ENCODE data around the gene EHMT1.

EHMT1 gene

DNA sequence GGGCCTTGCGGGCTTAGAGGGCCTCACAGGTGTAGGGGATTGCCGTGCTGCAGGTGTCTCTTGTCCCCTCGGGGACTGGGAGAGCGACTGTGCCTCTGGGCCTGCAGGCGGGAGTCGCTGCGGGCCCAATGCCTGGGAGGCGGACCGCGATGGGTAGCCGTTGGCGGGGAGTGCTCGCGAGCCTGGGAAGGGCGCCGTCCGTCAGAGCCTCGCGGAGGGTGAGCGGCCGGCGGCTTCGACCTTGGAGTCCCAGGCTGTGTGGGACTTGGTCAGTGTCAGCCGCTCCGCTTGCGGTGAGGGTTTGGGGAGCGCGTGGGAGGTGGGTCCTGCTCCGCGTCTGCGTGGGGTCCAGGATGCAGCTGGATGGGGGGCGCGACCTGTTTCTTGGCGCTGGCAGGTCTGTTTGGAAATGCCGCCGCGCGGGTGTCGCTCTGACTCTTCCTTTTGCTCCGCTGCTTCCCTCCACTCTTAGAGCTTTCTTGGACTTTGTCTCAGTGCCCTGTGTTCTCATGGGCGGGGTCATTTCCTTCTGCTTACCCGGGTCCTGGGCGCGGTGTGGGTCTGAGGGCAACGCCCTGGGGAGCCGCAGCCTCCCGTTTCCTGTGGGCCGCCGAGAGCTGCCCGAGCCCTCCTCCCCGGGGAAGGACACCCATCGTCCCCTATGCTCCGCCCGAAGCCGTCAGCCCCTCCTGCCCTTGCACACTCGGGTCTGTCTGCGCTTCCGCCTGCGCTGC is 169.9 kb downstream of the EHMT1 start:
- Histone ChIP-seq H3K9me2 (replicated peaks; ENCODE audit: insufficient read depth, low read length) (no peaks in the 10 kb centered on the region), H3K4me2 (ENCODE audit: low read depth, low read length, poor library complexity, severe bottlenecking) (no peak overlapping the region), H3K4me3 (ENCODE audit: insufficient read depth, low read length, poor library complexity, severe bottlenecking) (no peak overlapping the region), H3K27me3 (ENCODE audit: low read length) (no peaks in the 10 kb centered on the region), H4K20me1 (ENCODE audit: low read depth, low read length) (no peaks in the 10 kb centered on the region), H2AFZ (ENCODE audit: low read depth, low read length, severe bottlenecking) (no peak overlapping the region), H3K36me3 (ENCODE audit: low read length) (peaks cover 22% of the 10 kb centered on the region; the same call in 1 of the 2 replicates), H3K27ac (ENCODE audit: low read depth, low read length) (no peak overlapping the region), H3F3A (ENCODE audit: insufficient read depth) (no peaks in the 10 kb centered on the region), H3K9me3 (ENCODE audit: insufficient read depth, low read length) (no peaks in the 10 kb centered on the region), H3K9ac (ENCODE audit: low read length) (no peak overlapping the region), H3K79me2 (ENCODE audit: insufficient read depth, low read length) (no peaks in the 10 kb centered on the region)
- no peak for TF ChIP-seq EZH2phosphoT487 (conservative IDR thresholded peaks at IDR 0.05; ENCODE audit: low read length)
- TF ChIP-seq, protein P1, sequence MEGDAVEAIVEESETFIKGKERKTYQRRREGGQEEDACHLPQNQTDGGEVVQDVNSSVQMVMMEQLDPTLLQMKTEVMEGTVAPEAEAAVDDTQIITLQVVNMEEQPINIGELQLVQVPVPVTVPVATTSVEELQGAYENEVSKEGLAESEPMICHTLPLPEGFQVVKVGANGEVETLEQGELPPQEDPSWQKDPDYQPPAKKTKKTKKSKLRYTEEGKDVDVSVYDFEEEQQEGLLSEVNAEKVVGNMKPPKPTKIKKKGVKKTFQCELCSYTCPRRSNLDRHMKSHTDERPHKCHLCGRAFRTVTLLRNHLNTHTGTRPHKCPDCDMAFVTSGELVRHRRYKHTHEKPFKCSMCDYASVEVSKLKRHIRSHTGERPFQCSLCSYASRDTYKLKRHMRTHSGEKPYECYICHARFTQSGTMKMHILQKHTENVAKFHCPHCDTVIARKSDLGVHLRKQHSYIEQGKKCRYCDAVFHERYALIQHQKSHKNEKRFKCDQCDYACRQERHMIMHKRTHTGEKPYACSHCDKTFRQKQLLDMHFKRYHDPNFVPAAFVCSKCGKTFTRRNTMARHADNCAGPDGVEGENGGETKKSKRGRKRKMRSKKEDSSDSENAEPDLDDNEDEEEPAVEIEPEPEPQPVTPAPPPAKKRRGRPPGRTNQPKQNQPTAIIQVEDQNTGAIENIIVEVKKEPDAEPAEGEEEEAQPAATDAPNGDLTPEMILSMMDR (IDR thresholded peaks at IDR 0.05; ENCODE audit: insufficient read depth, low read length, poor library complexity, severe bottlenecking): no peak

DNA sequence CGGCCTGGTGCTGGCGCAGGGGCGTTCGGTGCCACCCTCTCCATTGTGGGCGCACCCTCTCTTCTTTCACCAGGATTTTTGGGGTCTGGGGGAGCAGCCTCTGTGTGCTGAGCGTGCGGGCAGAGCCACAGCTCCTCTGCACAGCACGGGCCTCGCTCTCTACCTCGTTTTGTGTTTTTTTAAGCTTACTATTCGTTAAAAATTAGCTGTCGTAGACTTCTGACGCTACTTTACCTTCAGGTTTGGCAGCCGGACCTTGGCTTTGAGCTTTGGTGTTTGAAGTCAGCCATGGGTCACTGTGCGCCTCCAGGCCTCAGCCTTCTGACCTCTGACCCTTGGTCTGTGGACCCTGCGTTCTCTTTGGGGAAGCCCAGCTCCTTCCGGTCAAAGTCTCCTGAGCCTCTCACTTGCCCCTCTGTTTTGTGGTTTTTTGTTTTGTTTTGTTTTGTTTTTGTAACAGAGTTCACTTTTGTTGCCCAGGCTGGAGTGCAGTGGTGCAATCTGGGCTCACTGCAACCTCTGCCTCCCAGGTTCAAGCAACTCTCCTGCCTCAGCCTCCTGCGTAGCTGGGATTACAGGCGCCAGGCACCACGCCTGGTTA is 170.6 kb downstream of the EHMT1 start:
- Histone ChIP-seq H3K4me2 (ENCODE audit: low read depth, low read length, poor library complexity, severe bottlenecking) (no peak overlapping the region), H3K4me3 (ENCODE audit: insufficient read depth, low read length, poor library complexity, severe bottlenecking) (no peak overlapping the region), H3K27me3 (ENCODE audit: low read length) (no peaks in the 10 kb centered on the region), H3K9ac (ENCODE audit: low read length) (no peak overlapping the region), H3K27ac (ENCODE audit: low read depth, low read length) (no peak overlapping the region), H3K79me2 (ENCODE audit: insufficient read depth, low read length) (no peaks in the 10 kb centered on the region), H3F3A (ENCODE audit: insufficient read depth) (no peaks in the 10 kb centered on the region), H3K36me3 (ENCODE audit: low read length) (peaks cover 22% of the 10 kb centered on the region; the same call in 1 of the 2 replicates), H2AFZ (ENCODE audit: low read depth, low read length, severe bottlenecking) (no peak overlapping the region), H3K9me2 (replicated peaks; ENCODE audit: insufficient read depth, low read length) (no peaks in the 10 kb centered on the region), H3K9me3 (ENCODE audit: insufficient read depth, low read length) (no peaks in the 10 kb centered on the region), H4K20me1 (ENCODE audit: low read depth, low read length) (no peaks in the 10 kb centered on the region)
- no peak for TF ChIP-seq EZH2phosphoT487 (conservative IDR thresholded peaks at IDR 0.05; ENCODE audit: low read length)
- TF ChIP-seq, protein P1 (IDR thresholded peaks at IDR 0.05; ENCODE audit: insufficient read depth, low read length, poor library complexity, severe bottlenecking): no peak

DNA sequence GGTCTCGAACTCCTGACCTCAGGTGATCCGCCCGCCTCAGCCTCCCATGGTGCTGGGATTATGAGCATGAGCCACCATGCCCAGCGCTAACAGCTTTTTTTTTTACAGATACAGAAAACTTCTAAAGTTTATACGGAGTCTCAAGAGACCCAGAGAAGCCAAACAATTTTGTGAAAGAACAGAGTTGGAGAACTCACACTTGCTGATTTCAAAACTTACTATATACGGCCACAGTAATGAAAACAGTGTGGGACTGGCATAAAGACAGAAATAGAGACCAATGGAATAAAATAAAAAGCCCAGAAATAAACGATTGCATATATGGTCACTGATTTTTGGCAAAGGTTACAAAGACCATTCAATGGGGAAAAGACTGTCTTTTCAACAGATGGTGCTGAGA is 173.1 kb downstream of the EHMT1 start:
- Histone ChIP-seq H4K20me1 (ENCODE audit: low read depth, low read length) (no peaks in the 10 kb centered on the region), H3K36me3 (ENCODE audit: low read length) (peaks cover 29% of the 10 kb centered on the region; the same call in 1 of the 2 replicates)

More for the DNA sequence above, 173.1 kb downstream of the EHMT1 start:
- Histone ChIP-seq H3K27ac (ENCODE audit: low read depth, low read length) (no peak overlapping the region), H3K79me2 (ENCODE audit: insufficient read depth, low read length) (no peaks in the 10 kb centered on the region), H3K27me3 (ENCODE audit: low read length) (no peaks in the 10 kb centered on the region), H2AFZ (ENCODE audit: low read depth, low read length, severe bottlenecking) (no peak overlapping the region), H3K4me3 (ENCODE audit: insufficient read depth, low read length, poor library complexity, severe bottlenecking) (no peak overlapping the region), H3K9me2 (replicated peaks; ENCODE audit: insufficient read depth, low read length) (no peaks in the 10 kb centered on the region), H3F3A (ENCODE audit: insufficient read depth) (no peaks in the 10 kb centered on the region), H3K4me2 (ENCODE audit: low read depth, low read length, poor library complexity, severe bottlenecking) (no peak overlapping the region), H3K9ac (ENCODE audit: low read length) (no peak overlapping the region), H3K9me3 (ENCODE audit: insufficient read depth, low read length) (no peaks in the 10 kb centered on the region)
- no peak for TF ChIP-seq EZH2phosphoT487 (conservative IDR thresholded peaks at IDR 0.05; ENCODE audit: low read length)
- TF ChIP-seq, protein P1 (IDR thresholded peaks at IDR 0.05; ENCODE audit: insufficient read depth, low read length, poor library complexity, severe bottlenecking): no peak

All from SU-DHL-6 (cell line).